Effector memory CD4-positive, alpha-beta T cell (primary cell): ENCODE results near the gene LRRFIP1.
A peak's percentile ranks its signal among the peaks of the same experiment; 100 is the strongest.

Experiments used
- DNase-seq, 3 donors: peaks; one replicate each; pipeline ENCODE4 v3.0.0-alpha.2; 2020
- H3K27ac ChIP-seq: 2 replicates; pipeline ENCODE4 v1.7.0; 2013; ENCODE audit warnings: mild to moderate bottlenecking, low read length, moderate library complexity; ENCODE audit not compliant: insufficient read depth, poor library complexity, severe bottlenecking
- H3K27me3 ChIP-seq: replicated peaks from 2 replicates; pipeline ENCODE4 v1.7.0; 2013; ENCODE audit warnings: mild to moderate bottlenecking, low read length; ENCODE audit not compliant: insufficient read depth, control insufficient read depth, poor library complexity, severe bottlenecking
- H3K36me3 ChIP-seq: 2 replicates; pipeline ENCODE4 v1.7.0; 2013; ENCODE audit warnings: mild to moderate bottlenecking, low read length, moderate library complexity; ENCODE audit not compliant: control insufficient read depth, insufficient read depth
- H3K4me1 ChIP-seq: 2 replicates; pipeline ENCODE4 v1.7.0; 2013; ENCODE audit warnings: low read length, mild to moderate bottlenecking; ENCODE audit not compliant: control insufficient read depth, insufficient read depth, poor library complexity, severe bottlenecking
- H3K4me3 ChIP-seq: 2 replicates; pipeline ENCODE4 v1.7.0; 2013; ENCODE audit warnings: low read length, low read depth, mild to moderate bottlenecking; ENCODE audit not compliant: insufficient read depth, poor library complexity, severe bottlenecking
- H3K9me3 ChIP-seq: 2 replicates; pipeline ENCODE4 v1.7.0; 2013; ENCODE audit warnings: mild to moderate bottlenecking, low read length, moderate library complexity; ENCODE audit not compliant: control insufficient read depth

Gene LRRFIP1

GRCh38 chr2:237723602-237724001 lies 96.2 kb downstream of the LRRFIP1 start:
- Histone ChIP-seq H3K36me3 (peaks cover 14% of the 10 kb centered on the region), H3K27me3 (no peaks in the 10 kb centered on the region), H3K4me3 (no peak overlapping the region), H3K27ac (no peak overlapping the region), H3K9me3 (no peaks in the 10 kb centered on the region), H3K4me1 (peaks cover 13% of the 10 kb centered on the region)
- no peak for DNase-seq

- Histone ChIP-seq H3K27ac (no peak overlapping the region), H3K4me3 (no peak overlapping the region), H3K9me3 (no peaks in the 10 kb centered on the region), H3K4me1 (peaks cover 13% of the 10 kb centered on the region), H3K27me3 (no peaks in the 10 kb centered on the region), H3K36me3 (peaks cover 13% of the 10 kb centered on the region)
- DNase-seq = no peak
Observed at GRCh38 chr2:237724811-237725478, 97.6 kb downstream of the LRRFIP1 start.

- Histone ChIP-seq H3K36me3 (peaks cover 10% of the 10 kb centered on the region), H3K27ac (no peak overlapping the region), H3K4me1 (peaks cover 18% of the 10 kb centered on the region), H3K9me3 (no peaks in the 10 kb centered on the region), H3K4me3 (no peak overlapping the region), H3K27me3 (no peaks in the 10 kb centered on the region)
- no peak for DNase-seq
Observed at GRCh38 chr2:237725661-237726060, 98.3 kb downstream of the LRRFIP1 start.

- H3K36me3 ChIP-seq = peaks cover 4% of the 10 kb centered on the region
- no peak overlapping the region for H3K27ac ChIP-seq
- H3K4me1 ChIP-seq = peaks cover 25% of the 10 kb centered on the region
- H3K27me3 ChIP-seq = no peaks in the 10 kb centered on the region
- H3K4me3 ChIP-seq = no peak overlapping the region
- no peaks in the 10 kb centered on the region for H3K9me3 ChIP-seq
- DNase-seq = no peak
Observed at GRCh38 chr2:237726401-237726830, 99.0 kb downstream of the LRRFIP1 start.

GRCh38 chr2:237727363-237727762 lies 100.0 kb downstream of the LRRFIP1 start:
- Histone ChIP-seq H3K27me3 (no peaks in the 10 kb centered on the region), H3K27ac (no peak overlapping the region), H3K9me3 (no peaks in the 10 kb centered on the region), H3K4me3 (no peak overlapping the region), H3K4me1 (peaks cover 34% of the 10 kb centered on the region), H3K36me3 (no peaks in the 10 kb centered on the region)
- DNase-seq = no peak

GRCh38 chr2:237729681-237730475 lies 102.5 kb downstream of the LRRFIP1 start:
- Histone ChIP-seq H3K4me1 (peaks cover 34% of the 10 kb centered on the region), H3K36me3 (peaks cover under 1% of the 10 kb centered on the region), H3K4me3 (no peak overlapping the region), H3K27ac (no peak overlapping the region), H3K27me3 (no peaks in the 10 kb centered on the region), H3K9me3 (no peaks in the 10 kb centered on the region)
- DNase-seq = no peak

GRCh38 chr2:237731663-237732062 lies 104.3 kb downstream of the LRRFIP1 start:
- Histone ChIP-seq H3K4me1 (peaks cover 34% of the 10 kb centered on the region), H3K27ac (peak overlapping the region; percentile 40), H3K9me3 (no peaks in the 10 kb centered on the region), H3K4me3 (peak overlapping the region; percentile 23), H3K36me3 (peaks cover 18% of the 10 kb centered on the region), H3K27me3 (no peaks in the 10 kb centered on the region)
- DNase-seq = no peak

- DNase-seq = no peak
- peaks cover 37% of the 10 kb centered on the region for H3K4me1 ChIP-seq
- H3K27me3 ChIP-seq = no peaks in the 10 kb centered on the region
- H3K36me3 ChIP-seq = peaks cover 22% of the 10 kb centered on the region
- H3K9me3 ChIP-seq = no peaks in the 10 kb centered on the region
- H3K27ac ChIP-seq = no peak overlapping the region
- H3K4me3 ChIP-seq = no peak overlapping the region
Observed at GRCh38 chr2:237732070-237732469, 104.7 kb downstream of the LRRFIP1 start.

GRCh38 chr2:237732790-237733381 lies 105.5 kb downstream of the LRRFIP1 start:
- no peak for DNase-seq
- Histone ChIP-seq H3K27me3 (no peaks in the 10 kb centered on the region), H3K36me3 (peaks cover 30% of the 10 kb centered on the region), H3K4me1 (peaks cover 36% of the 10 kb centered on the region), H3K9me3 (no peaks in the 10 kb centered on the region), H3K4me3 (no peak overlapping the region), H3K27ac (no peak overlapping the region)
